Prostate gland (tissue), 2 donors: ENCODE measurements around the gene LRRC32. TPM values are rescaled to one million over a fixed set of nuclear protein-coding genes. Genes with fewer than 3 reads are reported as not detected.

Source experiments
- DNase-seq: peaks from one replicate; pipeline ENCODE4 v3.0.0-alpha.2; 2019; ENCODE audit warnings: low spot score
- H3K27ac ChIP-seq, 2 donors: fragments of 200-600 bp; sonication (generic); 2 replicates each; pipeline ENCODE4 v1.5.1; 2017 to 2019
- H3K27me3 ChIP-seq: fragments of 200-600 bp; sonication (generic); replicated peaks from 2 replicates; pipeline ENCODE4 v1.5.1; 2019; ENCODE audit not compliant: insufficient read depth
- H3K36me3 ChIP-seq, 2 donors: fragments of 200-600 bp; sonication (generic); 1 replicate in 1 of 2; 2 replicates in 1 of 2; pipeline versions ENCODE4 v1.5.1 to v1.8.1; 2017 to 2019
- H3K4me1 ChIP-seq: fragments of 200-600 bp; sonication (generic); replicated peaks from 2 replicates; pipeline ENCODE4 v1.5.1; 2019
- H3K4me3 ChIP-seq, 2 donors: fragments of 200-600 bp; sonication (generic); 2 replicates each; pipeline ENCODE4 v1.5.1; 2017 to 2019
- H3K9me3 ChIP-seq: fragments of 200-600 bp; sonication (generic); 2 replicates; pipeline ENCODE4 v1.5.1; 2017
- CTCF ChIP-seq, 4 experiments: fragments of 200-600 bp in 2 of 4; fragments of 450-650 bp in 2 of 4; sonication (generic) in 2 of 4; IDR thresholded peaks; 1 replicate in 3 of 4; 2 replicates in 1 of 4; pipeline ENCODE4 v1.5.1; 2016 to 2019; ENCODE audit warnings: antibody characterized with exemption in 4 of 4, mild to moderate bottlenecking in 2 of 4, moderate library complexity in 2 of 4
- POLR2A ChIP-seq: fragments of 450-650 bp; IDR thresholded peaks from one replicate; pipeline ENCODE4 v1.6.1; 2016; ENCODE audit warnings: antibody characterized with exemption, mild to moderate bottlenecking
- POLR2AphosphoS5 ChIP-seq: sonication (generic); formaldehyde crosslinking; IDR thresholded peaks from one replicate; pipeline ENCODE4 v1.6.1; 2017; ENCODE audit warnings: antibody characterized with exemption
- WGBS: methylation state at CpG from one replicate; pipeline ENCODE4 v1.1.5; 2018; 5-methylcytosine and 5-hydroxymethylcytosine counted together
- intact Hi-C: fragments of 100-400 bp; cut with DNase I; formaldehyde crosslinking; loops from one replicate; pipeline ENCODE4 v1.14.2; 2022
- total RNA-seq, 2 donors: library from RNA; depleted of rRNA; stranded (reverse); fragments of >200 nt; gene quantifications; one replicate each; pipeline ENCODE4 v1.1.0, GENCODE V29; 2016

Gene LRRC32
- total RNA-seq, 2 donors from 2014 or later = 16.2 to 37.3 TPM

- H3K4me1 ChIP-seq = no peaks in the 10 kb centered on the region
- WGBS = 86% methylated on average over 7 of the region's 7 CpGs
- no peaks in the 10 kb centered on the region for H3K9me3 ChIP-seq
- no peak overlapping the region for H3K4me3 ChIP-seq
- TF ChIP-seq POLR2AphosphoS5 = no peak
- TF ChIP-seq CTCF (IDR thresholded peaks at IDR 0.05) = no peak
- no peak for TF ChIP-seq POLR2A
- H3K27me3 ChIP-seq = peaks cover 2% of the 10 kb centered on the region
- H3K36me3 ChIP-seq = no peaks in the 10 kb centered on the region
- DNase-seq = no peak
- intact Hi-C loops = no loop called here
- no peak overlapping the region for H3K27ac ChIP-seq
Measured at GRCh38 chr11:76635991-76636738, 34.4 kb downstream of the LRRC32 start.

- no peak overlapping the region for H3K27ac ChIP-seq
- no peaks in the 10 kb centered on the region for H3K36me3 ChIP-seq
- no peaks in the 10 kb centered on the region for H3K9me3 ChIP-seq
- 72% methylated on average over 4 of the region's 4 CpGs for WGBS
- no peaks in the 10 kb centered on the region for H3K4me1 ChIP-seq
- intact Hi-C loops = no loop called here
- no peaks in the 10 kb centered on the region for H3K27me3 ChIP-seq
- DNase-seq = no peak
- TF ChIP-seq CTCF (IDR thresholded peaks at IDR 0.05) (no peak), POLR2AphosphoS5 (no peak), POLR2A (no peak)
- no peak overlapping the region for H3K4me3 ChIP-seq
Measured at GRCh38 chr11:76634886-76635285, 35.7 kb downstream of the LRRC32 start.

- WGBS = 86% methylated on average over 2 of the region's 2 CpGs
- Histone ChIP-seq H3K4me3 (no peak overlapping the region), H3K36me3 (no peaks in the 10 kb centered on the region), H3K9me3 (no peaks in the 10 kb centered on the region), H3K27ac (no peak overlapping the region), H3K27me3 (no peaks in the 10 kb centered on the region), H3K4me1 (no peaks in the 10 kb centered on the region)
- TF ChIP-seq CTCF (IDR thresholded peaks at IDR 0.05) (no peak), POLR2AphosphoS5 (no peak), POLR2A (no peak)
- intact Hi-C loops = no loop called here
- no peak for DNase-seq
Measured at GRCh38 chr11:76632492-76632891, 38.1 kb downstream of the LRRC32 start.

GRCh38 chr11:76631566-76632308, 38.8 kb downstream of the LRRC32 start:
- Histone ChIP-seq H3K27me3 (no peaks in the 10 kb centered on the region), H3K9me3 (no peaks in the 10 kb centered on the region), H3K36me3 (no peaks in the 10 kb centered on the region), H3K27ac (no peak overlapping the region), H3K4me1 (no peaks in the 10 kb centered on the region), H3K4me3 (no peak overlapping the region)
- no peak for DNase-seq
- TF ChIP-seq CTCF (IDR thresholded peaks at IDR 0.05) (no peak), POLR2A (no peak), POLR2AphosphoS5 (no peak)
- WGBS = 87% methylated on average over 3 of the region's 3 CpGs
- intact Hi-C loops = no loop called here
